Amniotic epithelial cell (primary cell): ENCODE results near the gene MLC1.
A peak's percentile ranks its signal among the peaks of the same experiment; 100 is the strongest.

Source experiments
- DNase-seq: peaks from one replicate; pipeline ENCODE4 v3.0.0-alpha.2; 2010; ENCODE audit warnings: low read depth

MLC1 gene

GRCh38 chr22:50058061-50058905, 26.9 kb downstream of the MLC1 start, which contains the start of gene TTLL8:
Gene TTLL8, minus strand, starts transcription at chr22:50058298.
- DNase-seq: no peak

DNA sequence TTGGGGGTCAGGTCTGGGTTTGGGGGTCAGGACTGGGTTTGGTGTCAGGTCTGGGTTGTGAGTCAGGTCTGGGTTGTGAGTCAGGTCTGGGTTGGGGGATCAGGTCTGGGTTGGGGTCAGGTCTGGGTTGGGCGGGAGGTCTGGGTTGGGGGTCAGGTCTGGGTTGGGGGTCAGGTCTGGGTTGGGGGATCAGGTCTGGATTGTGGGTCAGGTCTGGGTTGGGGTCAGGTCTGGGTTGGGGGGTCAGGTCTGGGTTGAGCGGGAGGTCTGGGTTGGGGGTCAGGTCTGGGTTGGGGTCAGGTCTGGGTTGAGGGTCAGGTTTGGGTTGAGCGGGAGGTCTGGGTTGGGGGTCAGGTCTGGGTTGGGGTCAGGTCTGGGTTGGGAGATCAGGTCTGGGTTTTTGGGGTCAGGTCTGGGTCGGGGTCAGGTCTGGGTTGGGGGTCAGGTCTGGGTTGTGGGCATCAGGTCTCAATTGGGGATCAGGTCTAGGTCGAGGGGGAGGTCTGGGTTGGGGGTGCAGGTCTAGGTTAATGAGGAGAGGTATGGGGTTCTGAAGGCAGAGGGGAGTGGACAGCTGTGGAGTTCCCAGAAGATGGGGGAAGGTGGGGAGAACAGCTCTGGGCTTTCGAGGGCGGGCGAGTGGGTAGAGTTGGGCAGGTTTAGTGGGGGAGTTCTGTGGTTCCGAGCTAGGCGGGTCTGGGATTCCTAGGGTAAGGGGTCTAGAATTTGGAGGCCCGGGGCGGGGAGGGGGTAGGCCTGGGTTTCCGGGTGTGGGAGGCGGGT, 27.8 kb downstream of the MLC1 start:
- DNase-seq: no peak

DNA sequence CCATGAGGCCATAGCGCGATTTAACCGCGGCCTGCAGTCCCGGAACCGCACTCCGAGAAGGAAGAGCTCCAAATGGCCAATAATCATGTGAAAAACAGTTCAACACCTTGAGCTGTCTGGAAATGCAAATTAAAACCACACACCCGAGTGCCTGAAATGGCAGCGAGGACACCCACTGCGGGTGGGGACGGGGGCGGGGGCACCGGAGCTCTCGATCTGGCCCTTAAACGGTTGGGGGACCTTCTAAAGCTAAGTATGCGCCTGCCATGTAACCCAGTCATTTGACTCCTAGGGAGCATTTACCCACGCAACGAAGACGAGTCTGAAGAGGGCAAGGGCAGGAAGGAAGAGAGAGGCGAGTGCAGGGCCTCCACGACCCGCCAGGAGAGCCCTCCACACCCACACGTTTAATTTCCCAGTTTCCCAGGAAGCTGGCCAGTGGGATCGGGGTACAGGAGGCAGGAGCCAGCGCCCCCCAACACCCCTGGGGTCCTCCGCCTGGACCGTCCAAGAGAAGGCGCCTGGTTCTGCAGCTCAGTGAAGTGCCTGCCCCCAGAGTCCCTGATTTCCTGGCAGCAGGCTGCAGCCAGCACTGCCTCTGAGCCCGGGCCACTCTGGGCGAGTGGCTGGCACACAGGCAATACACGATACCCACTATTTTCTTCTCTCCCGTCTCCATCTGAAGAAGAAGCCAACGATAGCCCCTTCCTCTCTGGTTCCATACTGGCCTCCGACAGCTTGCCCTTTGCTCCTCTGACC, 28.8 kb downstream of the MLC1 start:
- DNase-seq: no peak

GRCh38 chr22:50053861-50054260, 31.4 kb downstream of the MLC1 start:
- no peak for DNase-seq

DNA sequence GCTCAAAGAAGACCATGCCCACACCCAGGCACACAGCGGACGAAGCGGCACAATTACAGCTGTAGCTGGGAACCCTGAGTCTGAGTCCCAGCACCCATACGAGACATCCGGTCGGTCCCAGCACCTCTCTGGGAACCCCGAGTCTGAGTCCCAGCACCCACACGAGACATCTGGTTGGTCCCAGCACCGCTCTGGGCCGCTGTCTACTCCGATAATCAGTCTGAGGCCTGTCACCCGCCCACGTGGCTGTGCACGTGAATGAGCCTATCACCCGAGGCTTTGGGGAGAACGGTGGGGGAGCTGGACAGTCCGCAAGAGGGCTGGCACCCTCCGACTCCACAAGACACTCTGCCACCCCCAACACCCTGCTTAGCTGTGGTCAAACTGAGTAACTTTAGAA, 33.3 kb downstream of the MLC1 start:
- DNase-seq: no peak

DNA sequence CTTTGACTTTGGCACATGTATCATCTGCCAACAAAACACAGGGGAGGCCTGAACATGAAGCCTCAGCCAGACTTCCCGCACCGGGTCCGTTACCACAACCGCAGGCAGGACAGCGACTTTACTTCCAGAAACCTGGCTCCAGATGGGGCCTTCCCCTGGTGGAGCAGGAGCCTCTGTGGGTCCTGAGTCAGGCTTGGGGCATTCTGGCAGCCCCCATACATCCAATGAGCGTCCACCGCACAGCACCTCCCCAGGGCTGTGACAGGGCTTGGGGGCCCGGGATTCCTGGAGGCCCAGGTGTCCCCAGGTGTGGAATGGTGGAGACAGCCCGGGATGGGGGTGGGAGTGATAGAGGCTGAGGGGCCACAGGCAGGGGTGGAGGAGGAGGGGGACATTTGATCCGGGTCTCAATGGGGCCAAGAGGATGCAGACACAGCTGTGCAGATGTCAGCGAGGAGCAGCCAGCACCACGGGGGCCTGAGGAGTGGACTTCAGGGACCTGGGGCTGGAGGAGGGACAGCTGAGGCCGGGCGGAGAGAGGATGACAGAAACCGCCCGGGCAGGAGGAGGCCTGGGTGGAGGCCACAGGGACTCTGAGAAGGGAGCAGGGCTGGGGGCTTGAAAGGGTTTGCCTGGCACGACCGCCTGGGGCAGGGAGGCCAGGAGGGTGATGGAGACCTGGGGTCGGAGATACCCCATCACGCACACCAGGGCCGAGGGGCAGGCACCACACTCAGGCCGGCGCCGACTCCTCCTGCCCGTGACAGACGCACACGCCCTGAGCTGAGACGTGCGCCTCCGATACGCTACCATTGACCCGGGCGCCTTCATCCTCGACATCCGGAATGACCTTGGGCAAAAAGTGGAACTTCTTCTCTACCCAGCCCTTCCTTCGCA, 35.7 kb downstream of the MLC1 start:
- no peak for DNase-seq

GRCh38 chr22:50048836-50049235, 36.4 kb downstream of the MLC1 start:
- no peak for DNase-seq

GRCh38 chr22:50048061-50048765, 37.0 kb downstream of the MLC1 start:
- peak; percentile 18 for DNase-seq

DNA sequence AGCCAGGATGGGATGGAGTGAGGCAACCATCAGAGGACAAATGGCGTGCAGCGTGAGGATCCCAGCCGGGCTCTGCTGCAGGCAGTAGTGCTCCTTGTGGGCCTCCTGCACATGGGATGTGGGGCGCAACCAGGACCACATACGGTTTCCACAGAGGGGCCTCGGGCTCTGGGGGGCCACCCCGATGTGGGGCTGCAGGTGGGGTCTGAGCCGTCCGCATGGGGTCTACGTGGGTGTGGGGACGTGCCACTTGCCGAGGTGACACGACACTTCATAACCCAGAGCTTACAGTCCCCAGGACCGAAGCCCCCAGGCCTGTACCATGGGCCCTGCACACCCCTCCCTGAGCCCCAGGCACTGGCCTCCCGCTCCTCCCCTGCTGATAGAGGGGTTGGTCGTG, 37.9 kb downstream of the MLC1 start:
- DNase-seq: no peak

DNA sequence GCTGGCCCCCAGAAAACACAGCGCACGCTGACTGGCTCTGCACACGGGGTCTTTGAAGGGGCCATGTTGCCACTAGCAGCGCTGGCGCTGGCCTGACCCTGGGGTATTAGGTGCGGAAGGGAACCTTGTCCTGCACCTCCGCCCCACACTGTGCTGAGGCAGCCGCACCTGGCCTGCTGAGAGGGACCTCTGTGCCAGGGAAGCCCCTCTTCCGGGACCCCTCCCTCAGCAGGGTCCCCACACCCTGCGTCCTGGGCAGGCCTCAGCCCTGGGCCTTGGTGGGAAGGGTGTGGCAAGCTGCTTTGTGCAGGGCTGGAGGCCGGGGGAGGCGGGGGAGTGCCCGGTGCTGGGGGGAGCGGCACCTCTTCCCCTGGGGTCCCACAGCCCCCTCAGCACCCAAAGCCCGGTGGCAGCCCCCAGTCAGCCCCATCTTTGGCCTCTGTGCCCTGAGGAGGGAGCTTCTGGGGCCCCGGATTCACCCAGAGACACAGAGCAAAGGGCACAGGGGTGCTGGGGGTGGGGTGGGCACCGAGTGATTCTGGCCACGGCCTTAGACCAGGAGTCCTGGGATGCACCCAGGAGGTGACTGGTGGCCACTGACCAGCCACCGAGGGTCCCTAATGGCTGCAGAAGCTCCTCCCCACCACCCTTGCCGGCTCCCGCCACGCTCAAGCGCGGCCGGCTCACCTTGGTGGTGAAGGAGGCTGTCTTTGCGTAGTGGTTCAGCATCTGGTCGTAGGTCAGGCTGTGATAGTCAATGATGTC, 38.6 kb downstream of the MLC1 start:
- no peak for DNase-seq

DNA sequence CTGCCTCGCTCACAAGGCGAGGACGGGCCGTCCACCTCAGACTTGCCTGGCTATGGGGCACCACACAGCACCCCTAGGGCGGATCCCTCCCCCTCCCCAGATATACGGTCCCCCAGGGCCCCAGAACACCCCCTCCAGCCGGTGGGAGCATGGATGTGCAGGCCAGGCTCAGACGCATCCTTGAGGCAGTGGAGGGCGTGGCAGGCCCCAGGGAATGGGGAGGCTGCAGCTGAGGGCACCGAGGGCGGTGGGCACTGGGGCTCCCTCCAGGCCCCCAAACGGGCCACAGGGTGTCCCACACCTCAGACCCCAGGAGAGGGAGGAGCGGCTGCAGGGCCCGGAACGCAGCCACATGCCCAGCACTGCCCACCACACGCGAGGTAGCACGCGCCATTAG, 39.2 kb downstream of the MLC1 start:
- no peak for DNase-seq

- no peak for DNase-seq
Observed at GRCh38 chr22:50045211-50046018, 39.8 kb downstream of the MLC1 start.

- DNase-seq: no peak
Observed at GRCh38 chr22:50044485-50045118, 40.6 kb downstream of the MLC1 start.

DNA sequence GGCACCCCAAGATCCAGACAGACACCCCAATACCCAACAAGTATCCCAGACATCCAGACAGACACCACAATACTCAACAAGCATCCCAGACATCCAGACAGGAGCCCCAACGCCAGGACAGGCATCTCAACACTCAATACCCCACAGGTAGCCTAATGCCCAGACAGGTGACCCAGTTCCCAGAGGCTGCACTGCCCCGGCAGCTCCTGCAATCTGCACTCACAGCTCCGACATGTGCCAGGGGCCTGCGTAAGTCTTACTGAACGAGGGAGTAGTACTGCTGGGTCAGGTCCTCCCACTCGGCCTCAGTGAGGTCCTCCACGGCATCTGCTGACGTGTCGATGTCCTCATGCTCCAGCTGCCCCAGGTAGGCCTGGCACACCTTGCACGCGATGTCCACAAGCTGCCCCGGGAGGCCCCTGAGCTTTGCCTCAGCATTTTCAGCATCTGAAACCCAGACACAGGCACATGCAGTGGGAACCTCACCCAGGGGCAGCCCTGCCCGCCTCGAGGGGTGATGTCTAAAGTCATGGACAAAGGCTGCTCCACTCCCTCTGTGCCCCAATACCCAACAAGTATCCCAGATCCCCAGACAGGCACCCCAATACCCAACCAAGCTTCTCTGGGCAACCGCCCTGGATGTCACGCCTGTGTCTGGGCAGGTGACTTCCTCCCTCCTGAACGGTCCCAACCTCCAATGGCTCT, 43.7 kb downstream of the MLC1 start:
- no peak for DNase-seq

- DNase-seq: no peak
Observed at GRCh38 chr22:50040717-50041116, 44.5 kb downstream of the MLC1 start.

DNA sequence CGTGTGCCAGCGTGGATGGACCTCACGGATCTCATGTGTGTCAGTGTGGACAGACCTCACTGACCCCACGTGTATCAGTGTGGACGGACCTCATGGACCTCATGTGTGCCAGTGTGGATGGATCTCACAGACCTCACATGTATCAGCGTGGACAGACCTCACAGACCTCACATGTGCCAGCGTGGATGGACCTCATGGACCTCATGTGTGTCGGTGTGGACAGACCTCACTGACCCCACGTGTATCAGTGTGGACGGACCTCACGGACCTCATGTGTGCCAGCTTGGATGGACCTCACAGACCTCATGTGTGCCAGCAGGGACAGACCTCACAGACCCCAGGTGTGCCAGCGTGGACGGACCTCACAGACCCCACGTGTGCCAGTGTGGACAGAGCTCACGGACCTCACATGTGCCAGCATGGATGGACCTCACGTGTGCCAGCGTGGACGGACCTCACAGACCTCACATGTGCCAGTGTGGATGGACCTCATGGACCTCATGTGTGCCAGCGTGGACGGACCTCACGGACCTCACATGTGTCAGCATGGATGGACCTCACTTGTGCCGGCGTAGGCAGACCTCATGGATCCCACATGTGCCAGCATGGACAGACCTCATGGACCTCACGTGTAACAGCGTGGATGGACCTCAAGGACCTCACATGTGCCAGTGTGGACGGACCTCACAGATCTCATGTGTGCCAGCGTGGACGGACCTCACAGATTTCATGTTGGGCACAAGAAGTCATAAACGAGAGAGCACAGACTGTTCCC, 45.4 kb downstream of the MLC1 start:
- DNase-seq: no peak

DNA sequence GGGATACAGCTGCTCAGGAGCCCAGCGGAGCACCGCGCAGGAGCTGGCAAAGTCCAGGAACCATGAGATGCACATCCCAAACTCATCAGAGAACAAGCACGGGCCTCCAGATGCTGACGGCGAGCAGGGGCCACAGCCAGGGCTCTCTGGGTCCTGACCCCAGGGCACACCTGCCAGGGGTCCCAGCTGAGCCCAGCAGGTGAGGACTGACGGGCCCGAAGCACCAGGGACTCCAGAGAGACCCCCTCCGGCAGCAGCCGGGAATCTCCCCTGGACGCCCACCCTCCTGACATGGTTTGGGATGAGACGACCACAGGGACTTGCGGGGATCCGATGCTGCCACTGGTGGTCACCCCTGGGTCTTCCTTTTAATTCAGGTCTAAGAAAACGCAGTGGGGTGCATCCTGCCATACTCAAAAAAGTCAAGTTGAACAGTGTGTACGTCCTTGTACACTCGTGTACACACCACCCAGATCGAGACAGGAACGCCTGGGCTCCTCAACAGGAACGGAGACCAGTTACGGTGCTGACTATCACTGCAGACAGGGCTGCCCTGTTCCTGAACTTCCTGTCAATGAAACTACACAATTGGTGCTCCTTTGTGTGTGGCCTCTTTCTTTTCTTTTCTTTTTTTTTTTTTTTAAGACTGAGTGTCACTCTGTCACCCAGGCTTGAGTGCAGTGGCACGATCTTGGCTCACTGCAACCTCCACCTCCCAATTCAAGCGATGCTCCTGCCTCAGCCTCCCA, 49.1 kb downstream of the MLC1 start:
- DNase-seq: no peak
